RWPE2 (cell line): ENCODE measurements around the gene PFDN5.

Experiments
- ATAC-seq: fragments of 200-7000 bp; cut with Tn5 transposase; 3 replicates; pipeline ENCODE4 v1.9.1; 2021; ENCODE audit warnings: low read depth
- DNase-seq: peaks from one replicate; pipeline ENCODE4 v3.0.0-alpha.2; 2020; ENCODE audit warnings: low spot score
- H3K27ac ChIP-seq: fragments of 450-650 bp; 2 replicates; pipeline ENCODE4 v1.5.1; 2017; ENCODE audit warnings: mild to moderate bottlenecking; ENCODE audit not compliant: poor library complexity, severe bottlenecking
- H3K27me3 ChIP-seq: fragments of 250-450 bp; sonication (Bioruptor Pico); 2 replicates; pipeline ENCODE4 v1.5.1; 2021; ENCODE audit warnings: mild to moderate bottlenecking, moderate library complexity; ENCODE audit not compliant: insufficient read depth, poor library complexity, severe bottlenecking
- H3K36me3 ChIP-seq: fragments of 250-450 bp; sonication (Bioruptor Pico); 2 replicates; pipeline ENCODE4 v1.5.1; 2020; ENCODE audit warnings: low read depth, mild to moderate bottlenecking, moderate library complexity
- H3K4me1 ChIP-seq: fragments of 250-450 bp; sonication (Bioruptor Pico); 2 replicates; pipeline ENCODE4 v1.5.1; 2021; ENCODE audit warnings: mild to moderate bottlenecking, moderate library complexity; ENCODE audit not compliant: insufficient read depth, poor library complexity, severe bottlenecking
- H3K4me3 ChIP-seq: fragments of 250-450 bp; sonication (Bioruptor Pico); 2 replicates; pipeline ENCODE4 v1.5.1; 2021; ENCODE audit warnings: mild to moderate bottlenecking, moderate library complexity; ENCODE audit not compliant: severe bottlenecking
- H3K9me3 ChIP-seq: fragments of 250-450 bp; sonication (Bioruptor Pico); 2 replicates; pipeline ENCODE4 v1.5.1; 2021; ENCODE audit warnings: mild to moderate bottlenecking, moderate library complexity; ENCODE audit not compliant: severe bottlenecking
- CTCF ChIP-seq: fragments of 450-650 bp; IDR thresholded peaks from one replicate; pipeline ENCODE4 v1.5.1; 2017; ENCODE audit warnings: mild to moderate bottlenecking, moderate library complexity; ENCODE audit not compliant: poor library complexity, severe bottlenecking

PFDN5 gene

GRCh38 chr12:53265783-53266182 is 29.6 kb upstream of the PFDN5 start:
- TF ChIP-seq CTCF: no peak
- Histone ChIP-seq H3K4me1 (no peaks in the 10 kb centered on the region), H3K27me3 (no peaks in the 10 kb centered on the region), H3K9me3 (no peaks in the 10 kb centered on the region), H3K36me3 (peaks cover 20% of the 10 kb centered on the region), H3K27ac (no peak overlapping the region), H3K4me3 (no peak overlapping the region)
- DNase-seq: no peak
- ATAC-seq: no peak

- Histone ChIP-seq H3K36me3 (peaks cover 32% of the 10 kb centered on the region), H3K9me3 (no peaks in the 10 kb centered on the region), H3K27me3 (no peaks in the 10 kb centered on the region), H3K4me1 (no peaks in the 10 kb centered on the region), H3K27ac (no peak overlapping the region), H3K4me3 (peak overlapping the region; percentile 63)
- DNase-seq: no peak
- no peak for TF ChIP-seq CTCF
- no peak for ATAC-seq
Measured at GRCh38 chr12:53267306-53267998, 27.9 kb upstream of the PFDN5 start.

- ATAC-seq: peak; percentile 95
- Histone ChIP-seq H3K27me3 (no peaks in the 10 kb centered on the region), H3K9me3 (no peaks in the 10 kb centered on the region), H3K27ac (peak within 1 kb of the TSS; percentile 15), H3K4me1 (no peaks in the 10 kb centered on the region), H3K36me3 (peaks cover 32% of the 10 kb centered on the region), H3K4me3 (peak within 1 kb of the TSS; percentile 63)
- TF ChIP-seq CTCF: peak; percentile 49
- no peak for DNase-seq
Measured at GRCh38 chr12:53267999-53268629, 27.2 kb upstream of the PFDN5 start, which contains the start of gene ESPL1. ESPL1 (plus strand) TSS chr12:53268299; CDS start chr12:53268767, 468 bp downstream.

- Histone ChIP-seq H3K9me3 (no peaks in the 10 kb centered on the region), H3K36me3 (peaks cover 33% of the 10 kb centered on the region), H3K27me3 (no peaks in the 10 kb centered on the region), H3K4me1 (no peaks in the 10 kb centered on the region), H3K27ac (peak overlapping the region; percentile 15), H3K4me3 (peak overlapping the region; percentile 63)
- no peak for TF ChIP-seq CTCF
- ATAC-seq: peak; percentile 31; the same call in 2 of the 3 replicates
- no peak for DNase-seq
Measured at GRCh38 chr12:53268630-53269562, 26.4 kb upstream of the PFDN5 start.
